K562 (cell line): ENCODE data around the gene MCM9. TPM values are rescaled to one million over a fixed set of nuclear protein-coding genes. Genes with fewer than 3 reads are reported as not detected.

ENCODE experiments used
- BACH1 ChIP-seq: fragments of 200-800 bp; sonication (Bioruptor generic); IDR thresholded peaks from 2 replicates; pipeline ENCODE4 v1.6.1; 2016; ENCODE audit warnings: missing genetic modification characterization, missing compliant biosample characterization
- BCLAF1 ChIP-seq, 2 experiments: fragments of 450-650 bp in 1 of 2; IDR thresholded peaks; 2 replicates each; pipeline ENCODE4 v1.6.1; 2011 to 2017; ENCODE audit warnings: low read depth in 2 of 2, antibody characterized with exemption in 1 of 2, borderline replicate concordance in 1 of 2, low read length in 1 of 2, mild to moderate bottlenecking in 1 of 2, mixed read lengths in 1 of 2; ENCODE audit not compliant: control insufficient read depth in 1 of 2
- CHD7 ChIP-seq: fragments of 200-600 bp; sonication (generic); IDR thresholded peaks from one replicate; pipeline ENCODE4 v1.6.1; 2012; ENCODE audit warnings: mild to moderate bottlenecking, low read depth, low read length, inconsistent platforms
- HNRNPUL1 ChIP-seq: fragments of 200-400 bp; formaldehyde crosslinking; IDR thresholded peaks from 2 replicates; pipeline ENCODE4 v1.6.1; 2017; ENCODE audit warnings: low read length
- IRF2 ChIP-seq: sonication (generic); formaldehyde crosslinking; IDR thresholded peaks from 2 replicates; pipeline ENCODE4 v1.8.1; 2022; ENCODE audit warnings: mild to moderate bottlenecking, missing genetic modification reagents
- SNIP1 ChIP-seq: fragments of 450-650 bp; IDR thresholded peaks from 2 replicates; pipeline ENCODE4 v1.7.1; 2017; ENCODE audit warnings: low read depth, mild to moderate bottlenecking
- UBTF ChIP-seq, 2 experiments: IDR thresholded peaks; 2 replicates each; pipeline ENCODE4 v1.6.1; 2012; ENCODE audit warnings: improper control_type of control experiment in 2 of 2, low read depth in 2 of 2, low read length in 2 of 2, borderline replicate concordance in 1 of 2
- ZFP91 ChIP-seq: sonication (generic); formaldehyde crosslinking; IDR thresholded peaks from 2 replicates; pipeline ENCODE4 v1.8.0; 2022; ENCODE audit warnings: mild to moderate bottlenecking, missing genetic modification reagents
- ZNF77 ChIP-seq: fragments of 250-450 bp; sonication (Bioruptor Pico); IDR thresholded peaks from 2 replicates; pipeline ENCODE4 v1.5.0; 2020
- polyA plus RNA-seq, 8 experiments: library from polyadenylated mRNA; depleted of rRNA in 4 of 8; stranded (reverse) in 5 of 8; unstranded in 3 of 8; fragments of >200 nt; fragmentation: Nextera tagmentation in 2 of 8; fragmentation: Illumina TruSeq in 1 of 8; extraction: Ambion mirVana in 2 of 8; extraction: Trizol in 1 of 8; gene quantifications; 2 replicates each; pipeline versions ENCODE4 v1.2.1 to v1.2.3, GENCODE V29; 2011 to 2014; ENCODE audit warnings: inconsistent platforms in 1 of 8, missing spikeins in 1 of 8
- total RNA-seq, 7 experiments: library from RNA; depleted of rRNA in 6 of 7; stranded (reverse); fragments of >200 nt in 6 of 7; fragmentation: Illumina TruSeq in 2 of 7; extraction: Trizol in 2 of 7; gene quantifications; 2 replicates each; pipeline versions ENCODE4 v1.2.1 to v1.2.3, GENCODE V29; 2011 to 2021; ENCODE audit warnings: low replicate concordance in 1 of 7

The MCM9 gene
- total and polyA plus RNA-seq, 9 of the 15 experiments (the other 6 are each of a cell fraction or from before 2014, with no cell fraction given) = 4.8 to 16.7 (median 11.6) TPM

GRCh38 chr6:118903691-118904090 is 31.3 kb downstream of the MCM9 start (continued):
- TF ChIP-seq CHD7 (no peak), HNRNPUL1 (no peak), IRF2 (CRISPR knock-in tag) (no peak), ZNF77 (CRISPR knock-in tag) (no peak), UBTF (IDR thresholded peaks at IDR 0.05; ENCODE audit: borderline replicate concordance in 1 of 2, low read depth in 2 of 2, low read length in 2 of 2) (no peak), SNIP1 (no peak), BACH1 (tag) (no peak), BCLAF1 (IDR thresholded peaks at IDR 0.05; ENCODE audit: borderline replicate concordance in 1 of 2, control insufficient read depth in 1 of 2, low read depth in 2 of 2, low read length in 1 of 2) (no peak), ZFP91 (CRISPR knock-in tag) (no peak)
